H4 (cell line): ENCODE results near the gene LRRK1. TPM values are rescaled to one million over a fixed set of nuclear protein-coding genes. Genes with fewer than 3 reads are reported as not detected.

Experiments used
- DNase-seq: peaks from one replicate; pipeline ENCODE4 v3.0.0-alpha.2; 2015; ENCODE audit warnings: low spot score
- total RNA-seq: library from RNA; depleted of rRNA; stranded (reverse); fragments of >200 nt; shearing (Covaris generic); gene quantifications from 2 replicates; pipeline ENCODE4 v1.2.3, GENCODE V29; 2014

Gene LRRK1
- total RNA-seq, 1 experiment from 2014 or later, result 1.4 TPM

DNA sequence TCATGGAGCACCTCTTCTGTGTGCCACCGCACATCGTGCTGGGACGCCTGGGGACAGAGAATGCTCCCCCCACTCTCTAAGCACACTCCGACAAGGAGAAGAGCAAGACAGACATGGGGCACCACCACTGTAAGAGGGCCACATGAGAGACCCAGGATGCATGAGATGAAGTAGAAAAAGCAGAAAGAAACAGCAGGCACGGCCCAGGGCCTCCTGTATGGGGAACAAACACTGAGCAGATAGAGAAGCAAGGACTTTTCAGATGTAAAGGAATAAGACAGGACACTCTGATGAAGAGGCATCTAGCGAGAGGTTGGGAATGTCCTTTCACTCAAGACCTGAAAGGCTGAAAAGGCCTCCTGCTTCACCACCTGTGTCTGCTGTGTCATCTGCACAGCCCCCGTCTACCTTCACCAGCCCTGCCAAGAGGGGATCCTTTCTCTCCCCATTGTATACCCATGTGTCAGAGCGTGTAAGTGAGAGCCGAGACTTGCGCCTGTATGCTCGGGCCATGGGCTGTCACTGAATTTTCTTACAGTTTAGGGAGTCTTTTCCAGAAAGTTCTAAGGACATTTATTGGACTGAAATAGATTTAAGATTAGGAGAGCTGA lies 125.6 kb downstream of the LRRK1 start:
- DNase-seq, result no peak

DNA sequence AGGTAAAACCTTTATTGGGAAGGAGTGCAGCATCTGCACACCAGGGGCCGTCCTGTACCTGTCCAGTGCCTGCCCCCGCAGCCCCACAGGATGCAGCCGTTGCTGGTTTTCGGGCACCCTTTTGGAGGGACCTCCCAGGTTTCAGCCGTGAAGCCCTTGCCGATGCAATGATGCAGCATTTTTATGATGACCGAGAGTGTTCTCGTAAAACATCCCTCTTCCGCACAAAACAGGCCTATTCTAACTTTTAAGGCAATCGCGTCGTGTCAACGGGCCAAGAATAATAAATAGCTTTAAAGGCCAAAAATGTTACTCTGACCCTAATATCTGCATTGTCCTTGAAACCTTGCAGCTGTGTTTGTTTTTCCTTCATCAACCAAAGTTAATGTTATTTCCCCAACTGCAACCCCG lies 126.1 kb downstream of the LRRK1 start:
- no peak for DNase-seq

DNA sequence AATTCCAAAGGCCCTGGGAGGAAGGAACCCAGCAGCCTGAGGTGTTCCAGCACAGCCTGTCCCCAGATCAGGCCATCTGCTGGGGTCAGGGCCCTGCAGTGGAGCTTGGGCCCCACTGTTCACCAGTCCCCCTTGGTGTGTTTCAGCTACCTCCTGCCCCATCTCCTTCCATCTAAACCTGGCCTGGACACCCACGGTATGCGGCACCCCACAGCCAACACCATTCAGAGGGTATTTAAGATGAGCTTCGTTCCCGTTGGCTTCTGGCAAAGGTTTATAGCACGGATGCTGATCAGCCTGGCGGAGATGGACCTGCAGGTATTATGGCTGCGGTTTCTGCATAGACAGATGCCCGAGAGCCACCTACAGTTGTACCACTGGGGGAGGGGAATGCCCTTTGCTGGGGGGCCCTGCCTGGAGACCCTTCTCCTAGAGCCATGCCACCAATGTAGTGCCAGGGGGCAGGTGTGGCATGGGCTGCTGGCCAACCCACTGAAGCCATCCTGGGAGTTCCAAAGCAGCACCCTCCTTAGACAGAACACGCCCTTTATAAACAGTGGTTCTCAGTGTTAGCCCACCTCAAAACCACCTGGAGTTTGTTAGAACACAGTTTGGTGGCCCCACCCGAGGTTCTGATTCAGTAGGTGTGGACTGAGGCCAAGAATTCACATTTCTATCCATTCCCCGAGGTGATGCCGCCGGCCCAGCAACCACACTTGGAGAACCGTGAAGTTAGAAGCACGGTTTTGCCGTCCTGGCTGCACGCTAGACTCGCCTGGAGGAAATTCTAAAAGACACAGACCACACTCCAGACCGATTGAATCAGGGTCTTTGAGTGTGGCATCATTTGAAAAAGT lies 126.9 kb downstream of the LRRK1 start:
- no peak for DNase-seq

DNA sequence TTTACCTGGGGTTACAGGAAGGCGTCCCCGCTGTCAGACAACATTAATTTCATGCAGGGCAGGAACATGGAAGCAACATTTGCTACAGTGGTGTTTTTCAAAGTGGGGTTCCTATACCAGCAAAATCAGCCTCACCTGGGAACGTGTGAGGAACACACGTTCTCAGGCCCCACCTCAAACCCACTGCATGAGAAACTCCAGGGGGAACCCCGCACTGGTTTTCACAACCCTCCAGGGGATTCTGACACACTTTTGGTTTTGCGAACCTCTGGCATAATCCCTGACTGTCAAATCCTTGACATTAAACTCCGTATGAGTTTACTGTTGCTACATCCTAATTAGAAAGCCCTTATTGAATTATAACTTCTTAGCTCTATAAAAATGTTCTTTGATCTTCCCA lies 127.7 kb downstream of the LRRK1 start:
- no peak for DNase-seq

DNA sequence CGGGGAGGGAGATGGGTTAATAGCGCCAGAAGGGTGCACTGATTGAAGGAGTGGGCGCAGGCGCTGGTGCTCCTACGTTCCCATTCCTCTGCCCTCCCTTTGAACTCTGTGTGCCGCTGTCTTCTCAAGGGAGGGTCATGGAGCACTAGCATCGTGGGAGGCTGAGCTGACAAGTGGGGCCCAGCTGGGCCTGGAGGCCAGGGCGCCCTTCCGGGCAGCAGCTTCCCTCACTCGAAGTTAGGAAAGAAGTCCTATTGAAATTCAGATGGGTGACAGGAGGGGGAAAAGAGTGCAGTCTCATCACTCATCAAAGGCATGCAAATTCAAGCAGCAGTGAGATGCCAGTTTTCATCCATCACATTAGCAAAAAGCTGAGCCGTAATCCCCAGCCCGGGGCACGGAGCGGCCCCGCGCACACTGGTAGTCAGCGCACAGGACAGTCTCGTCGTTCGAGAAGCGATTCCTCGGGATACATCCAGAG lies 128.2 kb downstream of the LRRK1 start:
- no peak for DNase-seq

DNA sequence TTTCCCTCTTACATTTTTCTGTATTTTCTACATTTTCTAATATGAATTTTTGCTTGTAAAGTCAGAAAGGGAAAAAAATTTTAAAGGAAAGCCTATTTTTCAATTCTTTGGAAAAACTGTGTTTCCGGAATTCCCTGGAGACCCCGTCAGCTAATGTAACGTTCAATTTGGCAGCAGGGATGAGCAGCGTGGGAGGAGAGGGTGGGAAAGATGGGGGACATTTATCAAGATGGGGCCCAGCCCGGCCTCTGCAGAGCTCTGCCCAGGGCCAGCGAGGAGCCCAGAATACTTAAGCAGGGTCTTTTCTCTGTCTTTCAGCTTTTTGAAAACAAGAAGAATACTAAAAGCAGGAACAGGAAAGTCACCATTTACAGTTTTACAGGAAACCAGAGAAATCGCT lies 129.0 kb downstream of the LRRK1 start:
- DNase-seq, result no peak

DNA sequence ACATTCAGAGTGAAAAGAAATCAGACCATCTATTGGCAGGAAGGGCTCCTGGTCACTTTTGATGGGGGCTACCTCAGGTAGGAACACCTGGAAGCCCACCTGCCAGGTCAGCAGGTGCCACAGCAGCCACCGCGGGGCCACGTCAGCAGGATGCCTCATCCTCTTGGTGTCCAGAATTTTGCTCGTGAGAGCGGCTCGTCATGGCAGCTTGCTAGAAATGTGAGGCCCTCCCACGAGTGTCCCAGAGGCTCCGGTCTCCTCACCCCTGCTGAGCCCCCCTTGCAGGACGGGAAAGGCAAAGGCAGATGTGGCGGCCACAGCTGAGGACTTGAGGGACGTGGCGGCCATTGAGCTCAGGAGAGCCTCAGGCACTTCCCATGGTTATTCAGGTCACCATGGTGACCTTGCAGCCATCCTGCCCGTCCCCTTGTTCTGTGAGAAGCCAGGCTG lies 129.4 kb downstream of the LRRK1 start:
- DNase-seq, result no peak

DNA sequence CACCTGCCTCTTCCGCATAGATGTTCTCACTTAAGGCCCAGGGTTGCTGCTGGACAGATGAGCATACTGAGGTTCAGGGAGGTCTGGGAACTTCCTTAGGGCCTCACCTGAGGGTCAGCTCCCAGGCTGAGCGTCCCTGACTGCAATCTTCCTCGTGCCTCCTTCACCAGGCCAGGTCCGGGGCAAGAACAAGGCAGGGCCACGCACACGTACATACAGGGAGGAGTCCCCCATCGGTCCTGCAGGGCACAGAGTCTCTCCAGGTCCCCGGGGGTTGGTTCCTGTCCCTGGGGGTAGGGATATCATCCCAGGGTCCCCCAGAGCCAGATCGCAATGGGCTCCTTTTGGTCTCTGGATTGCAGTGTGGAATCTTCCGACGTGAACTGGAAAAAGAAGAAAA lies 130.1 kb downstream of the LRRK1 start:
- DNase-seq, result no peak

DNA sequence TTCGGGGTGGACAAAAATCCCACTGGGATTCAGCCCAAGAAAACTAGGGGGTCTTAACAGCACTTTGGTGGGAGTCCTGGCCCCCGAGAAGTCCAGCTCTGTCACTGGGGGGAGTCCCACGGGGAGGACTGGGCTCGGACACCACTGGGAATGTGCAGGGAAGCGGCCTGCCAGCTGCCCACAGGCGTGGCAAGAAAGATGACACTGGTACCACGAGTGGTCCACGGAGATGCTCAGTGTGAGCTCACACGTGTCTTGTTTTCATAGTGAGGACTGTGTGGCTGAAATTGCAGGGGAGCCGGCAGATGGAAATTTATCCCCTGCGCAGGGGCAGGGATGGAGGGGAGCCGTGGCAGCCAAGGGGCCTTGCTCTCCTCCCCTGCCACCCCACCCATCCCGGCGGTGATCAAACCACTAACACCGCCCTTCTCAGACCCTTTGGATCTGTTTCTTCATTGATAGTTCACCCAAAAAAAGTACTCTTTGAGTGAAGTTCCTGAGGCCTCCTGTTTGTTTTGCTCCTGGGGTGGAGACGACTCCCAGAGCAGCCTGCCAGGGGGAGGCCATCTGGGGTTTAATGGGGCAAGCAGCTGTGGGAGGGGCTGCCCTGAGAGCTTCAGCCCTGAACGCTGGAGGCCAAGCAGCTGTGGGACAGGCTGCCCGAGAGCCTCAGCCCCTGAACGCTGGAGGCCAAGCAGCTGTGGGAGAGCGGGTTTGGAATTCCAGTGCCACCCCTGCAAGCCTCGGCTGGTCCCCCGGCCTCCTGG lies 130.9 kb downstream of the LRRK1 start:
- DNase-seq, result no peak

DNA sequence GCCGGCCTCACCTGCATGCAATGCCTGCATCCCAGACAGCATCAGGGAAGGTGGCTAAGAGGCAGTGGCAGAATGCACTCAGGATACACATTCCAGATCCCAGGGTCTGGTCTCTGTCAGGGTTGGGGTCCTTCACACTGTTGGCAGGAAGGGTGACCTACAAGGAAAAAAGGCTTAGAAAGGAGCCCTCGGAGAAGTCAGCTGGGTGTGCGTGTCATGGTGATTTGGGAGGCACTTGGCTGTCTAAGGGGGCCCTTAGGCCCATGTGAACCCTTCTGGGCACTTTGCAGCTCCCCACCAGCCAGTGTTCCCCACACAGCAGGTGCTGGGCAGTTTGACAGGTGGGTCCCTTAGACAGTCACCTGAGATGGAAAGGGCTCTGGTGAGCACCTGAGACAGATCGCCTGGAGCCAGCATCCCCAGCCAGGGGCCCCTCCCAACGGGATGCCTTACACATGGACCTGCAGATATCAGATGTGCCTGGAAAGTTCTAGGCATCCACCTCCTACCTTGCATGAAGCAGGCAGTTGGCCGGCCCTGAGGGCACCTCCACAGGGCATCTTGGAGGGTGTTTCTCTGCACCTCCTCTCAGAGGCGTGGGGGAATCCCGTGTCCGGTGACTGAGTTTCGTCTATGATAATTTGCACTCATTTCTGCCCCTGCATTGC lies 131.6 kb downstream of the LRRK1 start:
- DNase-seq, result no peak

DNA sequence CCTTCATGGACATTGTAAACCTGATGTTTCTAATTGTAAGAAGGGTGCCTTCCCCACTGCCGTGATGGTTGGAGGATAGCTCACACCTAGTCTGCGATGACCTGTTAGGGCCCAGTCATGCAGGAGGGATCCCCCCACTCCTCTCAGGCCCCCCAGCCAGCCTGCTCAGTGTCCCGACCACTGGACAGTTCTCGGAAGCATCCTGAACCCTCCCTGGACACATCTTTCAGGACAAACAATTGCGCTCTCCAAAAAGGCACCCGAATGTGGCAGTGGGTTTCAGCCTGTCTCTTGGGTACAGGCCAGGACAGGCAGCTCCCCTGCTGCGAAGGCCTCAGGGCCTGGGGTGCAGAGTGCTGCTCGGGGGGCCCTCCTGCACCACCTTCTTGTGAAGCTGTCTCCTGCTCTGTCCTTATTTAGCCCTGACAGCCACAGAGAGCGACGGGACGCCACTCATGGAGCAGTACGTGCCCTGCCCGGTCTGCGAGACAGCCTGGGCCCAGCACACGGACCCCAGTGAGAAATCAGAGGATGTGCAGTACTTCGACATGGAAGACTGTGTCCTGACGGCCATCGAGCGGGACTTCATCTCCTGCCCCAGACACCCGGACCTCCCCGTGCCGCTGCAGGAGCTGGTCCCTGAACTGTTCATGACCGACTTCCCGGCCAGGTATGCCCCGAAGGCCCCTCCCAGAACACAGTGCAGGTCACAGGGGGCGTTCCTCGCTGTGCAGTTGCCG lies 132.3 kb downstream of the LRRK1 start:
- no peak for DNase-seq

DNA sequence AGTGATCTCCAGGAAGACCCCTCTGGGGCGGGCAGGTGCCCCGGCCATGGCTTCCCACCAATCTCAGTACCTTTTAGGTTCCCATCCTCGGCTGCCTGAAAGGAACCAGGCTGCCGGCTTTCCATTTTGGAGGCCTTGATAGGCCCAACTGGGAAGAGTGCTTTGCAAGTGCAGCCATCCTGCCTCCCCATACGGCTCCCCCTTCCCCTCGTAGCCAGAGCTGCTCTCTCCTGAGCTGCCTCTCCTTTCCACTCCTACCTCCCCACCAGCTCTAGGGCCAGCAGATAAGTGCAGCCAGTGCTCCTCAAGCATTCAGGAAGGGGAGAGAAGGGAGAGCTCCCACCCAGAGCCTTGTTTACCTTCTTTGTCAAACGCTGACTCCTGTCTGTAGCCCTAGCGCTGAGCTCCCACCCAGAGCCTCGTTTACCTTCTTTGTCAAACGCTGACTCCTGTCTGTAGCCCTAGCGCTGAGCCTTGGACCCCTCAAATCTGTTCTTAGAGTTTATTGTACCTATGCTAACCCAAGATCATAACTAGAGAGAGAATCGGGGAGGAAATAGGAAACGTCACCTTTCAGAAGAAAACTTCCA lies 133.0 kb downstream of the LRRK1 start:
- no peak for DNase-seq

DNA sequence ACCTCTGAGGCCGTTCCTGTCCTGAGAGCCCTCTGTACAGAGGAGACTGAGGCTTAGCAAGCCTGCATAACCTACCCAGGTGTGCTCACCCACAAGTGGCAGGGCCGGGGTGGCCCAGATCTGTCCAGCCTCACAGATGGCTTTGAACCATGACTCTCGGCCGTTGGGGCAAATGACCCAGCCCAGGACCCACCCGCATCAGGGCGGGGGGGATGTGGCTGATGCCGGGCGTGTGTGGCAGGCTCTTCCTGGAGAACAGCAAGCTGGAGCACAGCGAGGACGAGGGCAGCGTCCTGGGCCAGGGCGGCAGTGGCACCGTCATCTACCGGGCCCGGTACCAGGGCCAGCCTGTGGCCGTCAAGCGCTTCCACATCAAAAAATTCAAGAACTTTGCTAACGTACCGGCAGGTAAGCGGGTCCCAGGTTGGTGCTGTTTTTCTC lies 133.5 kb downstream of the LRRK1 start:
- DNase-seq, result no peak

DNA sequence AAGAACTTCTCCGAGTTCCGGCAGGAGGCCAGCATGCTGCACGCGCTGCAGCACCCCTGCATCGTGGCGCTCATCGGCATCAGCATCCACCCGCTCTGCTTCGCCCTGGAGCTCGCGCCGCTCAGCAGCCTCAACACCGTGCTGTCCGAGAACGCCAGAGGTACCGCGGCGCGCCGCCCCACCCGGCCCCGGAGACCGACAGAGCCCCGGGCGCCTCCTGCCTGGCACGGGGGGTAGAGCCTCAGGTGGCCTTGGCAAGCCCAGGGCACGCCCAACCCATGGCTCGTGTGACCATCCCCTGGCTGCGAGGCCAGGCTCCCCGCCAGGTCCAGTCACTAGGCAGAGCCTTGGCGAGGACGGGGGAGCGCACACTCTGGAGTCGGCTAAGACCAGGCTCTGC lies 134.1 kb downstream of the LRRK1 start:
- no peak for DNase-seq

DNA sequence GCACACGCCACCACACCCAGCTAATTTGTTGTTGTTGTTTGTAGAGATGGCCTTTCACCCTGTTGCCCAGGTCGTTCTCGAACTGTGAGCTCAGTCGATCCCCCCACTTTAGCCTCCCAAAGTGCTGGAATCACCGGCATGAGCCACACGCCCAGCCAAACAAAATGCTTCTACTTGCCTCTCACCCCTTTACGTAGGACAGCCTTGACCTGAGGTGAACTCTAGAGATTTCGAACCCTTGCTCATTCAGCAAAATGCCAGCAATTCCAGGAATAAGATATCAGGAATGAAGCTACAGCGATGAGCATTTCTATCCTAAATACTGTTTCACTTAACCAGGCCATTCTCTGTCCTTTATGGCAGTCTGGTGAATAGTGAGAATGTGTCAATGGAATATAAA lies 135.0 kb downstream of the LRRK1 start:
- DNase-seq, result no peak

DNA sequence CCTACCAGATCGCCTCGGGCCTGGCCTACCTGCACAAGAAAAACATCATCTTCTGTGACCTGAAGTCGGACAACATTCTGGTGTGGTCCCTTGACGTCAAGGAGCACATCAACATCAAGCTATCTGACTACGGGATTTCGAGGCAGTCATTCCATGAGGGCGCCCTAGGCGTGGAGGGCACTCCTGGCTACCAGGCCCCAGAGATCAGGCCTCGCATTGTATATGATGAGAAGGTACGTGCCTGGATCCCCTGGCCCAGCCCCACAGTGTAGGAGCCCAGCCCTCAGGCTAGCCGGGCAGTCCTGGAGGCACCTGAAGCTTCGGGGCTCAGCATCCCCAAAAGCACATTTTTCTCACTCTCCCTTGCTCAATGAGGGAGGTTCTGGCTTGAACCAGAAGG lies 135.8 kb downstream of the LRRK1 start:
- no peak for DNase-seq

DNA sequence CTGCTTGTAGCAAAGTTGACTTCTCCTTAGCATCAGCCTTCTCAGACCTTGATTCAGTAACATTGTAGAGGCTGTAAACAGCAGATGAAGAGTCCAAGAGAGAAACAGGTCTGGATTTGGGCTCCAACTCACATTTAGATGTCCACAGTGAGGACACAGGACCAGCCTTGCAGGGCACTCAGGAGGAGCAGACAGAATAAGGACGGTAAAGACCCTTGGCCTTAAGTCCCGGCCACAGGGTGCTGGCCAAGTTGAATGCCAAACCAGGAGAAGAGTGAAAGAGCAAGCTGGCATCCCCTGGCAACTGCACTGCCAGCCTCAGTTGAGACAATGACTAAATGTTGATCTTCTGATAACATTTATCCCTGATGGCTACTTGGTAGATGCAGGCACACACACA lies 136.3 kb downstream of the LRRK1 start:
- DNase-seq, result no peak

DNA sequence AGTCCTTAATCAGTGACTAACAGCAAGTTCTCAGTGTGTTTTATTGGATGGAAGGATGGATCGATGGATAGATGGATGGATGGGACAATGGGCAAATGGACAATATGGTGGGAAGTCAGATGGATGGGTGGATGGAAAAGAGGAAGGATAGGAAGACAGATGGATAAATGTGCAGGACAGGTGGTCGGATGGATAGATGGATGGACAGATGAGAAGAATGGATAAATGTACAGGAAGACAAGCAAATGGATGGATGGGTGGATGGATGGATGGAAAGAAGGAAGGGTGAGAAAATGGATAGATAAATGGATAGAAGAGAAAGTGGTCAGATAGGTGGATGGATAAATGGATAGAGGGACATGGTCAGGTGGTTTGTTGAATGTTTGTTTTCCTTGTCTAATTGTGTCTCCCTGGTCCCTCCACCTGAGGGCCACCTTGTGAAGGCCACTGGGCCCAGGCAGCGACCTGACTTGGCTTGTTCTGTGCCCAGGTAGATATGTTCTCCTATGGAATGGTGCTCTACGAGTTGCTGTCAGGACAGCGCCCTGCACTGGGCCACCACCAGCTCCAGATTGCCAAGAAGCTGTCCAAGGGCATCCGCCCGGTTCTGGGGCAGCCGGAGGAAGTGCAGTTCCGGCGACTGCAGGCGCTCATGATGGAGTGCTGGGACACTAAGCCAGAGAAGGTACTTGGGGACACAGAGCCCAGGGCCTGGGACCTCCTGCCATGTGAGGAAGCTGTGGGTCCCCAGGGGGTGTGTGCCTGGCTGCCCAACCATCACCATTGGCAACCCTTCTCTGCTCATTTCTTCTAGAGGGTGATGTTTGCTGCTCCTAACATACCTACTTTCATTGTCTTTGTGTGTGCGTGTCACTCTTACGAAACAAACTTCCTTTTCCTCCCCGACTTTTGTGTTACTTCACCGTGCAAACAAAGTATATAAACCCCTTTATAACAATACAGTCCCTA lies 137.5 kb downstream of the LRRK1 start:
- DNase-seq, result no peak

DNA sequence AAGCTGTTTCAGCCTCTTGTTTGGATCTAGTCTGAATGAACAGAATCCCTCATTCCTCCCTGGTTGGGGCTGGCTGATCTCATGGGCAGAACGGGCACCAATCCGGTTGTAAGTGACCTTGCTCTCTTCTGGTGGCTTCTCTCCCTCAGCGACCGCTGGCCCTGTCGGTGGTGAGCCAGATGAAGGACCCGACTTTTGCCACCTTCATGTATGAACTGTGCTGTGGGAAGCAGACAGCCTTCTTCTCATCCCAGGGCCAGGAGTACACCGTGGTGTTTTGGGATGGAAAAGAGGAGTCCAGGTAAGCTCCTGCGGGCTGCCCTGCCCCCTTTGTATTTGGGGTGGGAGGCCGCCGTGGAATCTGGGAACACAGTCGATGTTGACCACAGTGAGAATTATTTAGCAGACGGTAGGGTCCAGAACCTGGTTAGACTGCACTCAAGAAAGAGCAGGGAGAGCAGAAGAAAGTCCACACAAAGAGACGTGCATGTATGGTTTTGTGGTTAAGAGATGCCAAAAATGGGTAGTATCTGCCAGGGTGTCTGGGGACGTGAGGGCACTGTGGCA lies 138.8 kb downstream of the LRRK1 start:
- DNase-seq, result no peak
